Rectal smooth muscle tissue (tissue), 1 donor: ENCODE results near the gene PCDH8.

Experiments
- H3K27ac ChIP-seq: one replicate; pipeline ENCODE4 v1.7.0; 2013; ENCODE audit warnings: low read depth, low read length, inconsistent platforms
- H3K27me3 ChIP-seq: one replicate; pipeline ENCODE4 v1.7.0; 2013; ENCODE audit warnings: low read length; ENCODE audit not compliant: control insufficient read depth, insufficient read depth
- H3K36me3 ChIP-seq: one replicate; pipeline ENCODE4 v1.7.0; 2013; ENCODE audit warnings: low read length; ENCODE audit not compliant: control insufficient read depth, insufficient read depth
- H3K4me1 ChIP-seq: one replicate; pipeline ENCODE4 v1.7.0; 2013; ENCODE audit warnings: low read length; ENCODE audit not compliant: control insufficient read depth, insufficient read depth
- H3K4me3 ChIP-seq: one replicate; pipeline ENCODE4 v1.7.0; 2013; ENCODE audit warnings: low read length
- H3K9ac ChIP-seq: one replicate; pipeline ENCODE4 v1.7.0; 2013; ENCODE audit warnings: low read length

PCDH8 gene

GRCh38 chr13:52848455-52849195 lies at the start of gene PCDH8:
Gene PCDH8, minus strand, starts transcription at chr13:52848640. Its CDS starts 204 bp downstream, at chr13:52848436.
- Histone ChIP-seq H3K27ac (no peak within 1 kb of the TSS), H3K4me1 (no peaks in the 10 kb centered on the region), H3K27me3 (peaks cover 35% of the 10 kb centered on the region), H3K4me3 (no peak within 1 kb of the TSS), H3K9ac (no peak within 1 kb of the TSS), H3K36me3 (no peaks in the 10 kb centered on the region)

GRCh38 chr13:52896827-52897659 lies 48.6 kb upstream of the PCDH8 start:
- no peaks in the 10 kb centered on the region for H3K36me3 ChIP-seq
- H3K4me3 ChIP-seq, result no peak overlapping the region
- H3K9ac ChIP-seq, result no peak overlapping the region
- no peak overlapping the region for H3K27ac ChIP-seq
- no peaks in the 10 kb centered on the region for H3K4me1 ChIP-seq
- no peaks in the 10 kb centered on the region for H3K27me3 ChIP-seq

GRCh38 chr13:52894413-52894812 lies 46.0 kb upstream of the PCDH8 start:
- H3K27ac ChIP-seq, result no peak overlapping the region
- H3K27me3 ChIP-seq, result no peaks in the 10 kb centered on the region
- no peak overlapping the region for H3K9ac ChIP-seq
- no peaks in the 10 kb centered on the region for H3K36me3 ChIP-seq
- no peaks in the 10 kb centered on the region for H3K4me1 ChIP-seq
- H3K4me3 ChIP-seq, result no peak overlapping the region

GRCh38 chr13:52892925-52893324 lies 44.5 kb upstream of the PCDH8 start:
- Histone ChIP-seq H3K4me1 (no peaks in the 10 kb centered on the region), H3K27me3 (no peaks in the 10 kb centered on the region), H3K36me3 (no peaks in the 10 kb centered on the region), H3K27ac (no peak overlapping the region), H3K9ac (no peak overlapping the region), H3K4me3 (no peak overlapping the region)

- Histone ChIP-seq H3K27ac (no peak overlapping the region), H3K4me3 (no peak overlapping the region), H3K27me3 (no peaks in the 10 kb centered on the region), H3K4me1 (no peaks in the 10 kb centered on the region), H3K36me3 (no peaks in the 10 kb centered on the region), H3K9ac (no peak overlapping the region)
These were observed 43.3 kb upstream of the PCDH8 start for GRCh38 chr13:52891706-52892105.

GRCh38 chr13:52887165-52887564 lies 38.7 kb upstream of the PCDH8 start:
- Histone ChIP-seq H3K4me3 (no peak overlapping the region), H3K9ac (no peak overlapping the region), H3K36me3 (no peaks in the 10 kb centered on the region), H3K27ac (no peak overlapping the region), H3K4me1 (no peaks in the 10 kb centered on the region), H3K27me3 (no peaks in the 10 kb centered on the region)

- Histone ChIP-seq H3K4me1 (no peaks in the 10 kb centered on the region), H3K27ac (no peak overlapping the region), H3K36me3 (no peaks in the 10 kb centered on the region), H3K4me3 (no peak overlapping the region), H3K27me3 (no peaks in the 10 kb centered on the region), H3K9ac (no peak overlapping the region)
These were observed 36.7 kb upstream of the PCDH8 start for GRCh38 chr13:52885141-52885540.

- Histone ChIP-seq H3K27me3 (no peaks in the 10 kb centered on the region), H3K9ac (no peak overlapping the region), H3K4me1 (no peaks in the 10 kb centered on the region), H3K27ac (no peak overlapping the region), H3K4me3 (no peak overlapping the region), H3K36me3 (no peaks in the 10 kb centered on the region)
These were observed 36.1 kb upstream of the PCDH8 start for GRCh38 chr13:52884429-52885010.

GRCh38 chr13:52882785-52883184 lies 34.3 kb upstream of the PCDH8 start:
- Histone ChIP-seq H3K27ac (no peak overlapping the region), H3K9ac (no peak overlapping the region), H3K4me3 (no peak overlapping the region), H3K36me3 (no peaks in the 10 kb centered on the region), H3K27me3 (no peaks in the 10 kb centered on the region), H3K4me1 (no peaks in the 10 kb centered on the region)

- Histone ChIP-seq H3K4me1 (no peaks in the 10 kb centered on the region), H3K36me3 (no peaks in the 10 kb centered on the region), H3K4me3 (no peak overlapping the region), H3K27ac (no peak overlapping the region), H3K9ac (no peak overlapping the region), H3K27me3 (no peaks in the 10 kb centered on the region)
These were observed 31.7 kb upstream of the PCDH8 start for GRCh38 chr13:52879950-52880741.

- no peaks in the 10 kb centered on the region for H3K36me3 ChIP-seq
- H3K9ac ChIP-seq, result no peak overlapping the region
- no peaks in the 10 kb centered on the region for H3K27me3 ChIP-seq
- H3K27ac ChIP-seq, result no peak overlapping the region
- no peaks in the 10 kb centered on the region for H3K4me1 ChIP-seq
- no peak overlapping the region for H3K4me3 ChIP-seq
These were observed 30.4 kb upstream of the PCDH8 start for GRCh38 chr13:52878831-52879230.

- no peak overlapping the region for H3K9ac ChIP-seq
- H3K4me1 ChIP-seq, result no peaks in the 10 kb centered on the region
- H3K27me3 ChIP-seq, result no peaks in the 10 kb centered on the region
- H3K36me3 ChIP-seq, result no peaks in the 10 kb centered on the region
- no peak overlapping the region for H3K4me3 ChIP-seq
- no peak overlapping the region for H3K27ac ChIP-seq
These were observed 21.7 kb upstream of the PCDH8 start for GRCh38 chr13:52870143-52870542.
